Measurements from ENCODE around the gene REELD1.

Gene REELD1

DNA sequence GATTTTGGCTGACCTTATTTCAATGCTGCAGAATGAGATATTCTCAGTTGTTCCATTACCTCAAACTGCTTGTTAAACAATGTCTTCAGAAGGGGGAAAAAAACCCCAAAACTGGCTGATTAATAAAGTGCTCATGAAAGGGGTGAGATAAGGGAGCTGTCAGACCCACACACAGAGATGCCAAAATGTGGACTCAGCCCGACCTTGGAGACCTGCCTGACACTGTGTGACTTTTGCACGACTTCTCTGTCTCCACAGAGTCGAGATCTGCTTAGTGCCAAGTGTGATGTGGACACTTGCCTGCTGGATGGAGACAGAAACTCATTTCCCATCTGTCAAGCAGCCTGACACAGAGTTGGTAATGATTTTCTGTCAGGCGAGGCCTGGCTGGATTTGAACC lies 31.5 kb downstream of the REELD1 start:
- Histone ChIP-seq H3F3A (ENCODE audit: low read depth) (no peaks in the 10 kb centered on the region), H3K27me3 (ENCODE audit: insufficient read depth, low read length, poor library complexity, severe bottlenecking) (no peaks in the 10 kb centered on the region), H3K36me3 (ENCODE audit: insufficient read depth, low read length) (no peaks in the 10 kb centered on the region), H3K4me1 (ENCODE audit: insufficient read depth, low read length, poor library complexity, severe bottlenecking) (peaks cover 3% of the 10 kb centered on the region), H3K9me2 (replicated peaks; ENCODE audit: low read depth, low read length) (no peaks in the 10 kb centered on the region), H3K9ac (ENCODE audit: low read depth, low read length, poor library complexity, severe bottlenecking) (no peak overlapping the region), H2AFZ (ENCODE audit: low read length) (no peak overlapping the region), H3K4me3 (ENCODE audit: low read length, poor library complexity, severe bottlenecking) (no peak overlapping the region), H4K20me1 (ENCODE audit: insufficient read depth, low read length, poor library complexity, severe bottlenecking) (no peaks in the 10 kb centered on the region), H3K79me2 (ENCODE audit: insufficient read depth, low read length) (no peaks in the 10 kb centered on the region), H3K4me2 (ENCODE audit: low read depth, low read length, poor library complexity, severe bottlenecking) (no peak overlapping the region), H3K9me3 (ENCODE audit: insufficient read depth, low read depth, low read length) (no peaks in the 10 kb centered on the region)
- TF ChIP-seq, protein P1, sequence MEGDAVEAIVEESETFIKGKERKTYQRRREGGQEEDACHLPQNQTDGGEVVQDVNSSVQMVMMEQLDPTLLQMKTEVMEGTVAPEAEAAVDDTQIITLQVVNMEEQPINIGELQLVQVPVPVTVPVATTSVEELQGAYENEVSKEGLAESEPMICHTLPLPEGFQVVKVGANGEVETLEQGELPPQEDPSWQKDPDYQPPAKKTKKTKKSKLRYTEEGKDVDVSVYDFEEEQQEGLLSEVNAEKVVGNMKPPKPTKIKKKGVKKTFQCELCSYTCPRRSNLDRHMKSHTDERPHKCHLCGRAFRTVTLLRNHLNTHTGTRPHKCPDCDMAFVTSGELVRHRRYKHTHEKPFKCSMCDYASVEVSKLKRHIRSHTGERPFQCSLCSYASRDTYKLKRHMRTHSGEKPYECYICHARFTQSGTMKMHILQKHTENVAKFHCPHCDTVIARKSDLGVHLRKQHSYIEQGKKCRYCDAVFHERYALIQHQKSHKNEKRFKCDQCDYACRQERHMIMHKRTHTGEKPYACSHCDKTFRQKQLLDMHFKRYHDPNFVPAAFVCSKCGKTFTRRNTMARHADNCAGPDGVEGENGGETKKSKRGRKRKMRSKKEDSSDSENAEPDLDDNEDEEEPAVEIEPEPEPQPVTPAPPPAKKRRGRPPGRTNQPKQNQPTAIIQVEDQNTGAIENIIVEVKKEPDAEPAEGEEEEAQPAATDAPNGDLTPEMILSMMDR (conservative IDR thresholded peaks at IDR 0.05; ENCODE audit: low read length): no peak
- no peak for TF ChIP-seq EZH2phosphoT487 (IDR thresholded peaks at IDR 0.05; ENCODE audit: borderline replicate concordance)

- TF ChIP-seq, protein P1 (conservative IDR thresholded peaks at IDR 0.05; ENCODE audit: low read length): no peak
- no peak for TF ChIP-seq EZH2phosphoT487 (IDR thresholded peaks at IDR 0.05; ENCODE audit: borderline replicate concordance)
- H3K9me3 ChIP-seq (ENCODE audit: insufficient read depth, low read depth, low read length): no peaks in the 10 kb centered on the region
- H2AFZ ChIP-seq (ENCODE audit: low read length): no peak overlapping the region
- H3K36me3 ChIP-seq (ENCODE audit: insufficient read depth, low read length): no peaks in the 10 kb centered on the region
- no peaks in the 10 kb centered on the region for H3K79me2 ChIP-seq (ENCODE audit: insufficient read depth, low read length)
- peaks cover 3% of the 10 kb centered on the region for H3K4me1 ChIP-seq (ENCODE audit: insufficient read depth, low read length, poor library complexity, severe bottlenecking)
- no peaks in the 10 kb centered on the region for H4K20me1 ChIP-seq (ENCODE audit: insufficient read depth, low read length, poor library complexity, severe bottlenecking)
- no peak overlapping the region for H3K4me2 ChIP-seq (ENCODE audit: low read depth, low read length, poor library complexity, severe bottlenecking)
- no peak overlapping the region for H3K4me3 ChIP-seq (ENCODE audit: low read length, poor library complexity, severe bottlenecking)
- H3K27me3 ChIP-seq (ENCODE audit: insufficient read depth, low read length, poor library complexity, severe bottlenecking): no peaks in the 10 kb centered on the region
- H3K9ac ChIP-seq (ENCODE audit: low read depth, low read length, poor library complexity, severe bottlenecking): no peak overlapping the region
- H3K9me2 ChIP-seq (replicated peaks; ENCODE audit: low read depth, low read length): no peaks in the 10 kb centered on the region
- H3F3A ChIP-seq (ENCODE audit: low read depth): no peaks in the 10 kb centered on the region
These were observed 32.0 kb downstream of the REELD1 start for GRCh38 chr4:146246381-146246780.

DNA sequence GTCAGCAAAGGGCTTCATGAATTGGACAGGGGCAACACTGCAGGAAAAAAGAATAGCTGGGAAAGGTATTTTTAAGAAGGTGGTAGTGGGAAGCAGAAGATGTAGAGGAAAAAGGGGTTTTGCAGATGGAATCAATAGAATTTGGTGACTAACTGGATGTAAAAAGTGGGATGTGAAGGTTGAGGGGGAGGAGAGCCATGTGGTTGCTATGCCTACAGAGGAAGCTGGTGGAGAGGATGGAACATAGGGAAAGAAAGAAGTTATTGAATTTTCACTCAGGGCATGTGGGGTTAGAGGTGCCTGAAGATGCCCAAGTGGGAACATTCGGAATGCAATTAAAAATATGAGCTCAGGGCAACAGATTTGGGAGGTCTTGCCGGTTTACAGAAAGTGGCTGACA lies 33.0 kb downstream of the REELD1 start:
- no peaks in the 10 kb centered on the region for H3F3A ChIP-seq (ENCODE audit: low read depth)
- H3K4me3 ChIP-seq (ENCODE audit: low read length, poor library complexity, severe bottlenecking): no peak overlapping the region
- no peak overlapping the region for H2AFZ ChIP-seq (ENCODE audit: low read length)
- H3K9ac ChIP-seq (ENCODE audit: low read depth, low read length, poor library complexity, severe bottlenecking): no peak overlapping the region
- no peaks in the 10 kb centered on the region for H3K79me2 ChIP-seq (ENCODE audit: insufficient read depth, low read length)
- H3K27me3 ChIP-seq (ENCODE audit: insufficient read depth, low read length, poor library complexity, severe bottlenecking): no peaks in the 10 kb centered on the region
- no peak overlapping the region for H3K4me2 ChIP-seq (ENCODE audit: low read depth, low read length, poor library complexity, severe bottlenecking)
- no peaks in the 10 kb centered on the region for H3K9me2 ChIP-seq (replicated peaks; ENCODE audit: low read depth, low read length)
- no peaks in the 10 kb centered on the region for H4K20me1 ChIP-seq (ENCODE audit: insufficient read depth, low read length, poor library complexity, severe bottlenecking)
- no peaks in the 10 kb centered on the region for H3K4me1 ChIP-seq (ENCODE audit: insufficient read depth, low read length, poor library complexity, severe bottlenecking)
- H3K9me3 ChIP-seq (ENCODE audit: insufficient read depth, low read depth, low read length): no peaks in the 10 kb centered on the region
- H3K36me3 ChIP-seq (ENCODE audit: insufficient read depth, low read length): no peaks in the 10 kb centered on the region
- no peak for TF ChIP-seq EZH2phosphoT487 (IDR thresholded peaks at IDR 0.05; ENCODE audit: borderline replicate concordance)
- TF ChIP-seq, protein P1 (conservative IDR thresholded peaks at IDR 0.05; ENCODE audit: low read length): no peak

Measured in Loucy (cell line).